ENCODE data around the gene PRG3. TPM values are rescaled to one million over a fixed set of nuclear protein-coding genes. Genes with fewer than 3 reads are reported as not detected.

PRG3 gene
- total RNA-seq, 1 experiment from 2014 or later, result not detected

DNA sequence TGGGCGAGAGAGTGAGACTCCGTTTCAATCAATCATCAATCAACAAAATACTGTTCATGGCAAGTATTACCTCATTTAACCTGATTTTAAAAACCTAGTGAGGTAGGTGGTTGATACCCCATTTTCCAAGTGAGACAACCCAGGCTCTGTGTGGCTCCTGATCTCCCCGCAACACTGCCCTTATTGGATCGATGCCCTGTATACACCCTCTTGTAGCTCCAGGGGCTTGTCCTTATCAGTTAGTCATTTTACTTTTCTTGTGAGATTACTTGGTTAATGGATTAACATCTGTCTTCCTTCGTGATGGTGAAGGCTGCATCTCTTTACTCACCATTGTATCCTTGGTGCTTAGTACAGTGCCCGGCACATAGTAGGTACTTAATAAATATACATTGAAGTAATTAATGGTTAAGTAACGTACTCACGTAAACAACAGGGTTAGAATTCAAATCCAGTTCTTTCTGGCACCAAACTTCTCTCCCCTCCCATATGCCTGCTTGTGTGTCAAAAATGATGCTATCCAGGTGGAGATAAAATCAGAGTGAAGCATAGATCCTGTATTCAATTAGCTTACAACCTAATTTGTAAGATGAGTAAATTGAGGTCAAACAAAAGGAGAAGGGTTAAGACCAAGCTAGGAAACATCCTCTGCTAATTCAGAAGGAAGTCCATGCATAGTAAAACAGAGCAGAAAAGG, 11.3 kb upstream of the PRG3 start:
- H3K4me2 ChIP-seq (ENCODE audit: low read length), result no peak overlapping the region
- CTCF ChIA-PET, result no interaction called here
- no peak overlapping the region for H3K27ac ChIP-seq (ENCODE audit: low read depth, low read length)

More for the DNA sequence above, 11.3 kb upstream of the PRG3 start:
- TF ChIP-seq FOSL1 (IDR thresholded peaks at IDR 0.05; ENCODE audit: low read depth) (no peak), SIN3A (IDR thresholded peaks at IDR 0.05; ENCODE audit: low read depth) (no peak), ATF3 (IDR thresholded peaks at IDR 0.05) (no peak), POLR2A (IDR thresholded peaks at IDR 0.05; ENCODE audit: borderline replicate concordance, extremely low read depth, insufficient read depth, insufficient read length) (no peak), SP1 (IDR thresholded peaks at IDR 0.05; ENCODE audit: low read depth) (no peak), ZFX (IDR thresholded peaks at IDR 0.05) (no peak), JUND (IDR thresholded peaks at IDR 0.05) (no peak), CEBPB (IDR thresholded peaks at IDR 0.05; ENCODE audit: low read depth) (no peak), ELF1 (IDR thresholded peaks at IDR 0.05; ENCODE audit: borderline replicate concordance, low read depth) (no peak), RAD21 (IDR thresholded peaks at IDR 0.05; ENCODE audit: low read depth) (no peak), YY1 (IDR thresholded peaks at IDR 0.05; ENCODE audit: extremely low read depth, insufficient replicate concordance, low read depth, low read length) (no peak), ZNF274 (IDR thresholded peaks at IDR 0.05; ENCODE audit: low read depth, low read length) (no peak), EGR1 (IDR thresholded peaks at IDR 0.05; ENCODE audit: low read depth) (no peak), TCF7L2 (IDR thresholded peaks at IDR 0.05; ENCODE audit: borderline replicate concordance, extremely low read depth, insufficient read depth, insufficient read length) (no peak), EZH2phosphoT487 (IDR thresholded peaks at IDR 0.05; ENCODE audit: borderline replicate concordance) (no peak)
- TF ChIP-seq, protein P1, sequence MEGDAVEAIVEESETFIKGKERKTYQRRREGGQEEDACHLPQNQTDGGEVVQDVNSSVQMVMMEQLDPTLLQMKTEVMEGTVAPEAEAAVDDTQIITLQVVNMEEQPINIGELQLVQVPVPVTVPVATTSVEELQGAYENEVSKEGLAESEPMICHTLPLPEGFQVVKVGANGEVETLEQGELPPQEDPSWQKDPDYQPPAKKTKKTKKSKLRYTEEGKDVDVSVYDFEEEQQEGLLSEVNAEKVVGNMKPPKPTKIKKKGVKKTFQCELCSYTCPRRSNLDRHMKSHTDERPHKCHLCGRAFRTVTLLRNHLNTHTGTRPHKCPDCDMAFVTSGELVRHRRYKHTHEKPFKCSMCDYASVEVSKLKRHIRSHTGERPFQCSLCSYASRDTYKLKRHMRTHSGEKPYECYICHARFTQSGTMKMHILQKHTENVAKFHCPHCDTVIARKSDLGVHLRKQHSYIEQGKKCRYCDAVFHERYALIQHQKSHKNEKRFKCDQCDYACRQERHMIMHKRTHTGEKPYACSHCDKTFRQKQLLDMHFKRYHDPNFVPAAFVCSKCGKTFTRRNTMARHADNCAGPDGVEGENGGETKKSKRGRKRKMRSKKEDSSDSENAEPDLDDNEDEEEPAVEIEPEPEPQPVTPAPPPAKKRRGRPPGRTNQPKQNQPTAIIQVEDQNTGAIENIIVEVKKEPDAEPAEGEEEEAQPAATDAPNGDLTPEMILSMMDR (IDR thresholded peaks at IDR 0.05 in 2 of 3, conservative IDR thresholded peaks at IDR 0.05 in 1 of 3; ENCODE audit: borderline replicate concordance in 1 of 3, insufficient read depth in 1 of 3, low read depth in 2 of 3, low read length in 2 of 3), result no peak
- TF ChIP-seq, protein P2, sequence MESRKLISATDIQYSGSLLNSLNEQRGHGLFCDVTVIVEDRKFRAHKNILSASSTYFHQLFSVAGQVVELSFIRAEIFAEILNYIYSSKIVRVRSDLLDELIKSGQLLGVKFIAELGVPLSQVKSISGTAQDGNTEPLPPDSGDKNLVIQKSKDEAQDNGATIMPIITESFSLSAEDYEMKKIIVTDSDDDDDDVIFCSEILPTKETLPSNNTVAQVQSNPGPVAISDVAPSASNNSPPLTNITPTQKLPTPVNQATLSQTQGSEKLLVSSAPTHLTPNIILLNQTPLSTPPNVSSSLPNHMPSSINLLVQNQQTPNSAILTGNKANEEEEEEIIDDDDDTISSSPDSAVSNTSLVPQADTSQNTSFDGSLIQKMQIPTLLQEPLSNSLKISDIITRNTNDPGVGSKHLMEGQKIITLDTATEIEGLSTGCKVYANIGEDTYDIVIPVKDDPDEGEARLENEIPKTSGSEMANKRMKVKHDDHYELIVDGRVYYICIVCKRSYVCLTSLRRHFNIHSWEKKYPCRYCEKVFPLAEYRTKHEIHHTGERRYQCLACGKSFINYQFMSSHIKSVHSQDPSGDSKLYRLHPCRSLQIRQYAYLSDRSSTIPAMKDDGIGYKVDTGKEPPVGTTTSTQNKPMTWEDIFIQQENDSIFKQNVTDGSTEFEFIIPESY (IDR thresholded peaks at IDR 0.05; ENCODE audit: extremely low read depth, insufficient replicate concordance, low read length), result no peak
- TF ChIP-seq, protein P3, sequence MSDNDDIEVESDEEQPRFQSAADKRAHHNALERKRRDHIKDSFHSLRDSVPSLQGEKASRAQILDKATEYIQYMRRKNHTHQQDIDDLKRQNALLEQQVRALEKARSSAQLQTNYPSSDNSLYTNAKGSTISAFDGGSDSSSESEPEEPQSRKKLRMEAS (IDR thresholded peaks at IDR 0.05), result no peak
- no peaks in the 10 kb centered on the region for H3K9me2 ChIP-seq (ENCODE audit: insufficient read depth)
- RAD21 ChIA-PET (ENCODE audit: low non-redundant PET in 1 of 2, low total read pairs in 2 of 2, uncharacterized antibody in 2 of 2, unreplicated experiment in 2 of 2), result no interaction called here
- no peak overlapping the region for H2AFZ ChIP-seq (ENCODE audit: low read depth, low read length, poor library complexity, severe bottlenecking)
- H3K4me1 ChIP-seq (ENCODE audit: control insufficient read depth in 1 of 2, insufficient read depth in 2 of 2, low read length in 2 of 2), result no peaks in the 10 kb centered on the region
- DNase-seq (ENCODE audit: low read depth, low spot score) (no peak), ATAC-seq (no peak)
- H3K79me2 ChIP-seq (ENCODE audit: insufficient read depth, low read length), result no peaks in the 10 kb centered on the region
- H3K4me3 ChIP-seq (replicated peaks in 1 of 2; ENCODE audit: low read depth in 1 of 2, low read length in 2 of 2), result no peak overlapping the region
- POLR2A ChIA-PET, result no interaction called here
- no peaks in the 10 kb centered on the region for H3K36me3 ChIP-seq (ENCODE audit: control insufficient read depth in 1 of 2, insufficient read depth in 2 of 2, low read length in 2 of 2)
- H4K20me1 ChIP-seq (ENCODE audit: insufficient read depth), result no peaks in the 10 kb centered on the region
- intact Hi-C loops (cut with micrococcal nuclease), result no loop called here
- peaks cover 5% of the 10 kb centered on the region for H3K27me3 ChIP-seq (ENCODE audit: insufficient read depth, low read length)
- BruUV-seq (replicated peaks), result no TSS peak
- no peaks in the 10 kb centered on the region for H3K9me3 ChIP-seq (ENCODE audit: control insufficient read depth in 1 of 2, insufficient read depth in 1 of 2, low read depth in 1 of 2, low read length in 2 of 2)
- H3K9ac ChIP-seq (ENCODE audit: low read length), result no peak overlapping the region
